Gastroesophageal sphincter (tissue), 3 donors: Measurements from ENCODE around the gene CAAP1.

Experiments
- CTCF ChIP-seq, 4 experiments: fragments of 200-600 bp in 2 of 4; fragments of 450-650 bp in 2 of 4; sonication (generic) in 1 of 4; IDR thresholded peaks; one replicate each; pipeline ENCODE4 v1.5.1; 2017 to 2019; ENCODE audit warnings: antibody characterized with exemption in 4 of 4, mild to moderate bottlenecking in 2 of 4, moderate library complexity in 2 of 4
- POLR2AphosphoS5 ChIP-seq: sonication (generic); formaldehyde crosslinking; IDR thresholded peaks from one replicate; pipeline ENCODE4 v1.6.1; 2017; ENCODE audit warnings: antibody characterized with exemption

DNA sequence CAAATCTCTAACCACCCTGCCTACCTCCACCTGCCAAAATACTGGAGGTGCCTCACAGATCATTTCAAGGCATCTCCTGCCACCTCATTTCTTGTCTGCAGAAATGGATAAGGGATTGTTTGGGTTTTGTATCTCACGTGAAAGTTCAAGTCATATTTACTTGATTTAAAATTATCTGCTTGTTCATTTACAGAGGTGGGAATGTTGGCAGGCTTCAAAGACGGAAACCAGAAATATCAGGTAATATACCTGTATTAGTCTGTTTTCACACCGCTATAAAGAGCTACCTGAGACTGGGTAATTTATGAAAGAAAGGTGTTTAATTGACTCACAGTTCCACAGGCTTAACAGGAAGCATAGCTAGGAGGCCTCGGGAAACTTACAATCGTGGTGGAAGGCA, 85.4 kb downstream of the CAAP1 start:
- TF ChIP-seq CTCF (IDR thresholded peaks at IDR 0.05), result no peak
- no peak for TF ChIP-seq POLR2AphosphoS5
